Measurements from ENCODE around the gene KASH5. TPM values are rescaled to one million over a fixed set of nuclear protein-coding genes. Genes with fewer than 3 reads are reported as not detected.

KASH5 gene
- polyA plus RNA-seq, 6 donors from 2014 or later = not detected

DNA sequence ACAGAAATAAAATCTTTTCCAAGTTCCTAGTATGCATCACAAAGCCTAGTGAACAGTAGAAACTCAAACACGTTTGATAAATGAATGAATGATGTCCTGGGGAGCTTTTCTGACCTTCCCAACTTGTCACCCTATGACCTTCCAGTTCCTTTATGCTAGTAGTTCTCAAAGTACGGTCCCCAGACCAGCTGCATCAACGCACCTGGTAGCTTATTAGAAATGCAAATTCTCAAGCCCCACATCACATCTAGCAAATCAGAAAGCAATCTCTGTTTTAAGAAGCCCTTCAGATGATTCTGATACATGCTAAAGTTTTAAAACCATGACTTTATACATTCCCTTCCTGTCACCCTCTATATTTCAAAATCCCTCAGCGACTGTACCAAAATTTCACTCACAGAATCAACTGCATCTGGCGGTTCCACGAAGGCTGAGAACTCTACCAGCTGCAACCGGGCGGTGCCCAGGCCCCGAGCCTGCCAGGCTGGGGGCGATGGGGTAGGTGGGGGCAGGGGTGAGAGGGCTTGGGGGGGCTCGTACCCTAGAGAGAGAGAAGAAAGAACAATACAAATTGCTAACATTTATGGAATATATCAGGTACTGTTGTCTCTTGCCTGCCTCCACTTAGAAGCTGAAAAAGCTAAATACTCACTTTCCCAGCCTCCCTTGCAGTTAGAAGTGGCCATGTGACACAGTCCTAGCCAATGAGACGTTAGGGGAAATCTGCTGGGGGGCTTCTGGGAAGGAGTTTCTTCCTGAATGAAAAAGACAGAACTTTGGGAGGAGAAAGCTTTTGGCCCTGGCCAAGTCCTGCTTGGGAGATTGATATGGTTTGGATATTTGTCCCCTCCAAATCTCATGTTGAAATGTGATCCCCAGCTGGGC is 39.5 kb upstream of the KASH5 start:
- Mint-ChIP-seq H3K4me1 (peaks cover 31 to 57% (median 32%) of the 10 kb centered on the region in 3 donors), H3K36me3 (peaks cover 9 to 10% of the 10 kb centered on the region in 2 donors), H3K9me3 (peaks cover 0 to 2% (median 0%) of the 10 kb centered on the region in 7 donors), H3K27me3 (no peaks in the 10 kb centered on the region), H3K4me3 (peak overlapping the region in 1 of 8 donors; percentile 1), H3K27ac (peak overlapping the region in 2 of 6 donors; percentile 16 to 54)
- DNase-seq (no peak), ATAC-seq (ENCODE audit: low read depth in 2 of 2) (peak in 1 of 2 donors; percentile 23)

DNA sequence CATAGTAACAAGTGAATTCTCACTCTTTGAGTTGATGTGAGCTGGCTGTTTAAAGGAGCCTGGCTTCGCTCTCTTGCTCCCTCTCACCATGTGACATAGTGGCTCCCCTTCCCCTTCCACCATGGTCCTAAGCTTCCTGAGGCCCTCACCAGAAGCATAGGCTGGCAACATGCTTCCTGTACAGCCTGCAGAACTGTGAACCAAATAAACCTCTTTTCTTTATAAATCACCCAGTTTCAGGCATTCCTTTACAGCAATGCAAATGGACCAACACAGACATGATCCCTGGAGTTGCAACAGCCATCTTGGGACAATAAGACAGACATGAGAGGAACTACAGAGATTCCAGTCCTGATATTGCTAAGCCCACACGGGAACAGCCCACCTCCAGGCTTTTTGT is 38.5 kb upstream of the KASH5 start:
- DNase-seq (no peak), ATAC-seq (ENCODE audit: low read depth in 2 of 2) (no peak)
- Mint-ChIP-seq H3K4me3 (no peak overlapping the region), H3K4me1 (peaks cover 32 to 54% (median 36%) of the 10 kb centered on the region in 3 donors), H3K27ac (peak overlapping the region in 1 of 6 donors; percentile 81), H3K27me3 (no peaks in the 10 kb centered on the region), H3K9me3 (peaks cover 0 to 2% (median 0%) of the 10 kb centered on the region in 7 donors), H3K36me3 (peaks cover 7 to 10% of the 10 kb centered on the region in 2 donors)

DNA sequence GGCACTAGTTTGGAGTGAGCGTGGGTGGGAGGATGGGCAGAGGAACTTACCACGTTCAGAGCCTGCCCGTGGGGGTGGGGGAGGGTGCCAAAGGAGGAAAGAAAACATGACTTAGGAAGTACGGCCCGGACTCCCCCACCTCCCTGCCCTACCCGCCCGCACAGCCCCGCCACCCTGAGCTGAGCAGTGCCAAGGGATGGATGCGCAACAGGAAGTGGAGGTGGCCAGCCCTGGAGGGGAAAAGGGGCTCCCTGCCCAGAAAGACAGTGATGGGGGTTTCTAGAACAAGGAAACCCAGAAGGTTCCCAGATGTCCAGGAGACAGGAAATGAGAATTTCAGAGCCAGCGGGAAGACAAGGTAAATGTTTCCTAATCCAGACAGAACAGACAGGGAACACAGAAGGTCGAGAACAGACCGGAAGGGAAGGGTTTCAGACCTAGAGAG is 32.1 kb upstream of the KASH5 start:
- DNase-seq = no peak
- peak overlapping the region; percentile 56 to 90 (median 82) for H3K27ac Mint-ChIP-seq
- H3K36me3 Mint-ChIP-seq = no peaks in the 10 kb centered on the region
- H3K9me3 Mint-ChIP-seq = no peaks in the 10 kb centered on the region
- peak overlapping the region; percentile 36 to 93 (median 83) for H3K4me3 Mint-ChIP-seq
- peaks cover 39 to 79% (median 50%) of the 10 kb centered on the region in 3 donors for H3K4me1 Mint-ChIP-seq
- no peak for ATAC-seq (ENCODE audit: low read depth in 2 of 2)
- H3K27me3 Mint-ChIP-seq = no peaks in the 10 kb centered on the region

DNA sequence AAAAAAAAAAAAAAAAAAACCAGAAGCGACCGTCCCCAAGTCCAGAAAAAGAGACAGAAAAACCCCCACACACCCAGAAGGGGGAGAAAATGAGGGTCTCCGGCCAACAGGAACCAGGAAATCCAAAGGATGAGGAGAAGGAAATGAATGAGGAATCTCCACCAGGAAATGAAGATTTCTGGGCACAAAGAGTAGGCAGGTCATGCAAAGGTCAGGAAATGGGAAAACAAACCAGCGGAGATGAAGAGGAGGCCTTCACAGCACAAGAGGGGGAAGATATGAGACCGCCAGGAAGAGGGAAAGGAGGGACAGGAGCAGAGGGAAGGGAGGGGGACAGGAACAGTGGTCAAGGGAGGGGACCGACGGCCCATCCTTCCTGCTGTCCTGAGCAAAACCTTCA is 31.7 kb upstream of the KASH5 start:
- ATAC-seq (ENCODE audit: low read depth in 2 of 2) (no peak), DNase-seq (no peak)
- Mint-ChIP-seq H3K36me3 (no peaks in the 10 kb centered on the region), H3K27ac (peak overlapping the region in 5 of 6 donors; percentile 56 to 90 (median 83)), H3K4me3 (peak overlapping the region; percentile 36 to 93 (median 83)), H3K27me3 (no peaks in the 10 kb centered on the region), H3K9me3 (no peaks in the 10 kb centered on the region), H3K4me1 (peaks cover 39 to 78% (median 51%) of the 10 kb centered on the region in 3 donors)

DNA sequence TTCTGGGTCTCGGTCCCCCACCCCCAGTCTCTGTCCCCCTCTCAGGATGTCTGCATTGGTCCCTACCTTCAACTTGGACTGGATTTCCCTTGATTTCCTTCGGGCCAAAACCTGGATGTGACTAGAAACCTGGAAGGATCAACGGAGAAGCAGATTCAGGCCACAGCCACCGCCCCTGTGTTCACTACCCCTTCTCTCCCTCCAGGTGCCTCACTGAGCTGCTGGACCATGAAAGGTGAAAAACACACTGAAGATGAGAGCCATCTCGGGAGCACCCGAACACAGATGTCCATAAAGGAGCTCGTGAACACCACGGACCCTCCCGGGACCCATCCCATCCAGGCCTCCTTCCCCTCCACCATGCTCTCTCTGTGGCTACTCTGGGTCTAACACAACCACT is 30.9 kb upstream of the KASH5 start:
- Mint-ChIP-seq H3K4me1 (peaks cover 39 to 81% (median 58%) of the 10 kb centered on the region in 3 donors), H3K27me3 (no peaks in the 10 kb centered on the region), H3K36me3 (no peaks in the 10 kb centered on the region), H3K4me3 (peak overlapping the region; percentile 32 to 93 (median 83)), H3K9me3 (no peaks in the 10 kb centered on the region), H3K27ac (peak overlapping the region in 5 of 6 donors; percentile 75 to 92 (median 83))
- DNase-seq (no peak), ATAC-seq (ENCODE audit: low read depth in 2 of 2) (peak; percentile 66)

DNA sequence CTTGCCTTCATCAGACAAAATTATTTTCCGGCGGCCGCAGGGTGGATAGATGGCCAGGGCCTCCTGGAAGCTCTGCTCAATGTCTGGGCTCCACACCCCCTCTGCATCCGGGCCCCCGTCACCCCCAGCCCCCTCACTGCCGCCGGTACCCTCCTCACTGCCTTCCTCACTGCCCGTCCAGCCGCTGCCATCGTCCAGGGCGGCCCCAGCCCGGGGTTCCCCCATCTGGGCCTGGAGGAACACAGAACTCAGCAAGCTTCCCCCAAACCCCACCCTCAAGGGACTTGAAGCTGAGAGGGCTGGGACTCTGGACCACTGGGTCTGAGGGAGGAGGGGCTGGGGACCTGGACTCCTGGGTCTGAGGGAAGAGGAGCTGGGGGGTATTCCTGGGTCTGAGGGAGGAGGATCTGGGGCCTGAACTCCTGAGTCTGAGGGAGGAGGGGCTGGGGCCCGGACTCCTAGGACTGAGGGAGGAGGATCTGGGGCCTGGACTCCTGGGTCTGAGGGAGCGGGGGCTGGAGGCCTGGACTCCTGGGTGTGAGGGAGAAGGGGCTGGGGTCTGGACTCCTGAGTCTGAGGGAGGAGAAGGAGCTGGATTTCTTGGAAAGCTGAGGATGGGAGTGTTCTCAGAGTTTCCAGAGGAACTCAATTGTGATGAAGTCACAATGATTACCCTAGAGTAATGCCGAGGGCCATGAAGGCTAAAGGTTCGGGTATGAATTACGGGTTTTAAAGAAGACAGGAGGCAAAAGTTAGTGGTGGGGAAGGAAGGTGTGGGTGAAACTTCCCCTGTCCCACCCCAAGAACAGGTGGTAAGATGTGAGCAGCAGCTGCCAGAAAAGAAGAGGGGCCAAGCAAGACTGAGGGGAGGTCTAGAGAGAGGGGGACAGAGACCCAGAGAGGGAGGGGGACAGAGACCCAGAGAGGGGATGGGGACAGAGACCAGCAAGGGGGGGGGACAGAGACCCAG is 27.9 kb upstream of the KASH5 start:
- Mint-ChIP-seq H3K27me3 (no peaks in the 10 kb centered on the region), H3K4me3 (peak overlapping the region in 3 of 8 donors; percentile 83 to 92 (median 86)), H3K36me3 (no peaks in the 10 kb centered on the region), H3K9me3 (no peaks in the 10 kb centered on the region), H3K4me1 (peaks cover 25 to 70% (median 48%) of the 10 kb centered on the region in 3 donors), H3K27ac (peak overlapping the region in 5 of 6 donors; percentile 57 to 98 (median 85))
- ATAC-seq (ENCODE audit: low read depth in 2 of 2) (peak; percentile 24 to 35), DNase-seq (peak; percentile 46)

DNA sequence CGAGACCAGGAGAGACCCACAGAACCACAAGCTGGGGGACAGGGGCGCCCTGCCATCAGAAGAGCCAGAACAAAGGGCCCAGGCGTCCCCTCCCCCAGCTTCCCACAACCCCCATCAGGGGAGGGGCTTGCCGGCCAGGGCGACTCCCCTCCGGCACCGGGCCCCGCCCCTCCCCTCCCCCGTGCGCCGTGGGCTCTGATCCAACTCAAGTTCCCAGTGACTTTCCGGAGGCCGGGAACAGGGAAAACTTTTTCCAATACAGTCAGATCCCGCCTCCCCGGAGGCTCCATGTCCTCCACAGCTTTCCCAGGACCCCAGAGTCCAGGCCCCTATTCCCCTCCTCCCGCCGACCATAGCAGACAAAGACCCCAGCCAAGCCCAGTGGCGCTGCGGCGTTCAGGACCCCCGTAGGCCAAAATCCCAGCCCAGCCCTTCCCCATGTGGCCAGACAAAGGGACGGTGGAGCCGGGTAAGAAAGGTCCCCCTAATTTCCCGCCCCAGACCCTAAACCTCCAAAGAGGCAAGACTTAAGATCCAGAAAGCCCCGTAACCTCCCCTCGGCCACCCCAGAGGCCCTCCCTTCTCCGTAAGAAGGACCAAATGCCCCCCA is 26.5 kb upstream of the KASH5 start:
- Mint-ChIP-seq H3K27ac (peak overlapping the region in 5 of 6 donors; percentile 57 to 98 (median 85)), H3K4me3 (peak overlapping the region in 1 of 8 donors; percentile 83), H3K36me3 (no peaks in the 10 kb centered on the region), H3K4me1 (peaks cover 11 to 62% (median 34%) of the 10 kb centered on the region in 3 donors), H3K9me3 (no peaks in the 10 kb centered on the region), H3K27me3 (no peaks in the 10 kb centered on the region)
- DNase-seq (no peak), ATAC-seq (ENCODE audit: low read depth in 2 of 2) (peak in 1 of 2 donors; percentile 11)

DNA sequence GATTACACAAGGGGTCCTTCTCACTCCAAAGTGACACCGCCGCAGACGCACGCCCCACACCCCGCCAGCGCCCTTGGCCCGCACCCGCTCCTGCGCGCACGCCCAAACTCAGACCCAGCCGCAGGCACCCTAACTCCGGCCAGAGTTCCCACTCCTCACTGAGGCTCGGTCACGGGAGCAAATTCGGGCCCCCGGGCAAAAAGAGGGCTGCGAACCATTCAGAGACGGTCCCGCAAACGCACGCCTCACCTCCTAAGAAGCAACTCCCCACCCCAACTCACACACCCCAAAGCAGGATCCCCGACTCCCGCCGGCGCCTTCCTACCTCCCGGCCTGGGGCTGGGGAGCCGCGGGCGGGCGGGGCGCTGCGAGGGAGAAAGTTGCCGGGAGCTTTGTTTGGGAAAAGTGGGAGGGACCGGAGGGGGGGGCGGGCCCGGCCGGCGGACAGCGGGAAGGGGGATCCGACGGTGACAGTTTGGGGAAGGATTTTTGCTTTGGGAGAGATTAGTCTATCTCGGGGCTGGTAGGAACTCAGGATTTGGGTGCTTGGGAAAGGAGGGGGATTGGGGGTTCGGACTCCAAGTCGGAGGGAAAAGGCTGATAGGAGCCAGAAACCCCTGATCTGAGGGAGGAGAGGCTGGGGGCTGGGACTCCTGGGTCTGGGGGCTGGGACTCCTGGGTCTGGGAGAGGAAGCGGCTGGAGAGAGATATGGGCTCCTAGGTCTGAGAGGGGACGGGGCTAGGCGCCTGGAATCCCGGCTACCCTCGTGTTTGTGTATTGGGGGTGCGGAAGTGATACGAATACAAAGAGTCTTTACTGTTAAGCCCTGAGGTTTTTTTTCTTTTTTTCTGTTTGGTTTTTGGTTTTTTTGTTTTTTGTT is 25.8 kb upstream of the KASH5 start, which contains the start of gene TEAD2:
Gene TEAD2 (minus strand): TSS at position 369 of the 881 bp plus-strand sequence. CDS start 2,341 bp downstream, outside the sequence.
- no peaks in the 10 kb centered on the region for H3K27me3 Mint-ChIP-seq
- H3K4me3 Mint-ChIP-seq = peak within 1 kb of the TSS in 1 of 8 donors; percentile 83
- ATAC-seq (ENCODE audit: low read depth in 2 of 2) = peak; percentile 7 to 10
- no peaks in the 10 kb centered on the region for H3K9me3 Mint-ChIP-seq
- no peak for DNase-seq
- no peaks in the 10 kb centered on the region for H3K36me3 Mint-ChIP-seq
- H3K27ac Mint-ChIP-seq = peak within 1 kb of the TSS in 5 of 6 donors; percentile 57 to 98 (median 85)
- H3K4me1 Mint-ChIP-seq = peaks cover 4 to 55% (median 27%) of the 10 kb centered on the region in 3 donors

DNA sequence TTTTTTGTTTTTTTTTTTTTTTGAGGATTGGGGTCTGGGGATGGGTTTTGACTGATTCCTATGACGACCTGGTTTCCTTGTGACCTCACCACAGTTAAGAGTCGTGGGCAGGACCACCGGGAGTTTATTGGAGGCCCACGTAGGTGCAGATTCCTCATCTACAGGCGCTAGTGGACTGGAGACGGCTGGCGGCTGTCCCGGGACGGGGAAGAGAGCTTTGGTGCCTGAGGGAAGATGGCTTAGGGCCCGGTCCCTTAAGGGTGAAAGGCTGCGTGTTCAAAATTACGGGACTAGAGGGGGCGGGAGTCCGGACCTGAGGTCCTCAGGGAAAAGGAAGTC is 25.2 kb upstream of the KASH5 start:
- no peaks in the 10 kb centered on the region for H3K9me3 Mint-ChIP-seq
- H3K36me3 Mint-ChIP-seq = no peaks in the 10 kb centered on the region
- H3K4me3 Mint-ChIP-seq = no peak overlapping the region
- DNase-seq = no peak
- H3K4me1 Mint-ChIP-seq = peaks cover 0 to 49% (median 24%) of the 10 kb centered on the region in 3 donors
- no peaks in the 10 kb centered on the region for H3K27me3 Mint-ChIP-seq
- H3K27ac Mint-ChIP-seq = no peak overlapping the region
- peak in 1 of 2 donors; percentile 5 for ATAC-seq (ENCODE audit: low read depth in 2 of 2)

DNA sequence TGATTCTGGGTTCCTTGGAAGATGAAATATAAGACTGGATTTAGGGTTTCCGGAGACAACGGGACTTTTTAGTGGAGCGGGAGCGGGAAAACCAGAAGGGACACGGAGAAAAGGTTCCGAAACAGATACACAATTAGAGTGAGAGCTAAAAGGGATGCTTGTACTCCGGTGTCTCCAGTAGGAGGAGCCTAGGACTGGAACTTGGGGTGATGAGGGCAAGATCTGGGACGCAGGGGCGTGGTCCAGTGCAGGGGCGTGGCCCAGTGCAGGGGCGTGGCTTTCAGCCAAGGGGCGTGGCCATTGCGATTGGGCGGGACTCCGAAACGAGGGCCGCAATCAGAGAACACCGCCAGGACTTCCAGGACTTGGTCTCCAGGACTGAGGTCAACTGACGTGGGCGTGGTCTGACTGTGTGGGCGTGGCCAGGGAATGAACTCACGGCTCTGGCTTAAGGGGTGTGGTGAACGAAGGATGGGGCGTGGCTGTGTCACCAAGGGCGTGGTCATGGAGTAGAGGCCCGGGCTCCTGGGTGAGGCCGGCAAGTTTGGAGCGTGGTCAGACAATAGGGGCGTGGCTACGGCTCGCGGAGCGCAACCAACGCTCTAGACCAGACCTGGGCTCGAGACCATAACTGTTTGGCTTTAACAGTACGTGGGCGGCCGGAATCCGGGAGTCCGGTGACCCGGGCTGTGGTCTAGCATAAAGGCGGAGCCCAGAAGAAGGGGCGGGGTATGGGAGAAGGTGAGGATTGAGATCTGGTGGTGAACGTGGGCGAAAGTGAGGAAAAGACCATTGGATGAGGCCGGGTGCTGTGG is 24.6 kb upstream of the KASH5 start, which contains the start of gene DKKL1:
Gene DKKL1 (plus strand): TSS at position 610 of the 815 bp plus-strand sequence. CDS start 122 bp downstream, at position 732.
- peak within 1 kb of the TSS in 1 of 6 donors; percentile 70 for H3K27ac Mint-ChIP-seq
- H3K4me3 Mint-ChIP-seq = peak within 1 kb of the TSS in 6 of 8 donors; percentile 22 to 70 (median 40)
- H3K9me3 Mint-ChIP-seq = no peaks in the 10 kb centered on the region
- H3K27me3 Mint-ChIP-seq = no peaks in the 10 kb centered on the region
- H3K4me1 Mint-ChIP-seq = peaks cover 0 to 43% (median 24%) of the 10 kb centered on the region in 3 donors
- ATAC-seq (ENCODE audit: low read depth in 2 of 2) (peak; percentile 68 to 71), DNase-seq (peak; percentile 74)
- H3K36me3 Mint-ChIP-seq = no peaks in the 10 kb centered on the region

DNA sequence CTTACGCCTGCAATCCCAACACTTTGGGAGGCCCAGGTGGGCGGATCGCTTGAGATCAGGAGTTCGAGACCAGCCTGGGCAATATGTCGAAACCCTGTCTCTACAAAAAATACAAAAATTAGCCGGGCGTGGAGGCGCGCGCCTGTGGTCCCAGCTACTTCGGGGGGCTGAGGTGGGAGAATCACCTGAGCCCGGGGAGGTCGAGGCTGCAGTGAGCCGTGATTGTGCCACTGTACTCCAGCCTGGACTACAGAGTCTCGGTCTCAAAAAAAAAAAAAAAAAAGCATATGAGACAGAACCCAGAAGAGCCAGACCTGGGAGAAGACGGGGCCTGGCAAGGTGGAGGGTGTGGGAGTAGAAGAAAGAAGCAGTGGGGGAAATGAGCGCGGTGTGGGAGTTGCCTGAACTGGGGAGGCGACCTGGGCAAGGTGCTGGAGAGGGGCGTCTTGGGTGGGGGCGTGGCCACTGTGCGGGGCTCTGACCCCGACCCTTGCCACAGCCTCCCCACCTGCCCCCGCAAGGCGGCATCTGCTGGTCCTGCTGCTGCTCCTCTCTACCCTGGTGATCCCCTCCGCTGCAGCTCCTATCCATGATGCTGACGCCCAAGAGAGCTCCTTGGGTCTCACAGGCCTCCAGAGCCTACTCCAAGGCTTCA is 23.8 kb upstream of the KASH5 start:
- Mint-ChIP-seq H3K9me3 (peaks cover 0 to 5% (median under 1%) of the 10 kb centered on the region in 7 donors), H3K4me3 (peak overlapping the region in 5 of 8 donors; percentile 22 to 70 (median 39)), H3K27me3 (no peaks in the 10 kb centered on the region), H3K27ac (peak overlapping the region in 1 of 6 donors; percentile 70), H3K36me3 (no peaks in the 10 kb centered on the region), H3K4me1 (peaks cover under 1 to 40% (median 24%) of the 10 kb centered on the region in 3 donors)
- DNase-seq (no peak), ATAC-seq (ENCODE audit: low read depth in 2 of 2) (no peak)

Data from naive B cell (primary cell).